SK-N-SH (cell line): ENCODE data around the gene SLF2. TPM values are rescaled to one million over a fixed set of nuclear protein-coding genes. Genes with fewer than 3 reads are reported as not detected.

Experiments
- CTCF ChIA-PET: fragments of 300-600, 350-600 bp; formaldehyde crosslinking; extraction: SDS; loops from one replicate; lab custom pipeline; 2021; lab: Yijun Ruan, JAX
- POLR2A ChIA-PET: fragments of 350-600 bp; sonication (Branson Sonifier 250); formaldehyde crosslinking; extraction: SDS; loops from one replicate; lab custom pipeline; 2020; ENCODE audit warnings: antibody characterized with exemption, inconsistent platforms; lab: Yijun Ruan, JAX
- DNase-seq: peaks from one replicate; pipeline ENCODE4 v3.0.0; 2012
- H2AFZ ChIP-seq: fragments of 200-600 bp; sonication (generic); 2 replicates; pipeline ENCODE4 v1.8.1; 2016; ENCODE audit warnings: antibody characterized with exemption, mild to moderate bottlenecking, low read depth
- H3F3A ChIP-seq: fragments of 200-600 bp; sonication (generic); replicated peaks from 2 replicates; pipeline ENCODE3; 2016; ENCODE audit warnings: antibody characterized with exemption, mild to moderate bottlenecking; ENCODE audit not compliant: insufficient read depth
- H3K27ac ChIP-seq, 2 experiments: fragments of 200-500 bp in 1 of 2; fragments of 200-600 bp in 1 of 2; sonication (Bioruptor generic) in 1 of 2; sonication (generic), shearing (Covaris generic) in 1 of 2; 2 replicates each; pipeline versions ENCODE4 v1.5.1 to v1.6.1; 2014 to 2016; ENCODE audit warnings: low read depth in 2 of 2, inconsistent platforms in 1 of 2, low read length in 1 of 2, mild to moderate bottlenecking in 1 of 2, mixed read lengths in 1 of 2
- H3K27me3 ChIP-seq: fragments of 200-600 bp; sonication (generic), shearing (Covaris generic); 2 replicates; pipeline ENCODE4 v1.6.1; 2016; ENCODE audit warnings: mixed run types; ENCODE audit not compliant: insufficient read depth
- H3K36me3 ChIP-seq, 2 experiments: fragments of 200-500 bp in 1 of 2; fragments of 200-600 bp in 1 of 2; sonication (Bioruptor generic) in 1 of 2; sonication (generic) in 1 of 2; replicated peaks in 1 of 2; 2 replicates each; pipeline versions ENCODE3 to v1.5.1; 2014 to 2016; ENCODE audit warnings: low read length in 1 of 2, mild to moderate bottlenecking in 1 of 2; ENCODE audit not compliant: insufficient read depth in 2 of 2, control insufficient read depth in 1 of 2
- H3K4me1 ChIP-seq, 2 experiments: fragments of 200-500 bp in 1 of 2; fragments of 200-600 bp in 1 of 2; sonication (Bioruptor generic) in 1 of 2; sonication (generic), shearing (Covaris generic) in 1 of 2; 2 replicates each; pipeline versions ENCODE4 v1.5.1 to v1.6.1; 2014 to 2016; ENCODE audit warnings: low read depth in 1 of 2, low read length in 1 of 2, mixed run types in 1 of 2; ENCODE audit not compliant: insufficient read depth in 2 of 2, control insufficient read depth in 1 of 2
- H3K4me2 ChIP-seq: fragments of 200-600 bp; sonication (generic), shearing (Covaris generic); 2 replicates; pipeline ENCODE4 v1.6.1; 2017; ENCODE audit warnings: mixed run types
- H3K4me3 ChIP-seq, 2 experiments: fragments of 200-500 bp in 1 of 2; fragments of 200-600 bp in 1 of 2; sonication (Bioruptor generic) in 1 of 2; sonication (generic), shearing (Covaris generic) in 1 of 2; 2 replicates each; pipeline versions ENCODE4 v1.5.1 to v1.8.1; 2014 to 2016; ENCODE audit warnings: low read depth in 2 of 2, inconsistent platforms in 1 of 2, low read length in 1 of 2, mild to moderate bottlenecking in 1 of 2, mixed read lengths in 1 of 2, moderate library complexity in 1 of 2
- H3K79me2 ChIP-seq: fragments of 200-600 bp; sonication (generic); 2 replicates; pipeline ENCODE4 v1.8.1; 2017; ENCODE audit warnings: mild to moderate bottlenecking; ENCODE audit not compliant: insufficient read depth
- H3K9ac ChIP-seq: fragments of 200-600 bp; sonication (generic); 2 replicates; pipeline ENCODE4 v1.6.1; 2017; ENCODE audit warnings: mixed run types
- H3K9me2 ChIP-seq: fragments of 200-600 bp; sonication (generic); 2 replicates; pipeline ENCODE4 v1.6.1; 2017; ENCODE audit warnings: mixed run types
- H3K9me3 ChIP-seq: fragments of 200-600 bp; sonication (generic); 2 replicates; pipeline ENCODE4 v1.6.1; 2017; ENCODE audit warnings: mixed run types, mild to moderate bottlenecking, moderate library complexity
- H4K20me1 ChIP-seq: fragments of 200-600 bp; sonication (generic); 2 replicates; pipeline ENCODE4 v1.6.1; 2017; ENCODE audit warnings: mild to moderate bottlenecking, mixed run types; ENCODE audit not compliant: insufficient read depth
- ELF1 ChIP-seq: IDR thresholded peaks from 2 replicates; pipeline ENCODE4 v1.4.0; 2012
- EZH2phosphoT487 ChIP-seq: fragments of 200-600 bp; sonication (generic); IDR thresholded peaks from 2 replicates; pipeline ENCODE4 v1.6.1; 2017; ENCODE audit warnings: low read depth, mixed run types, mild to moderate bottlenecking, antibody characterized with exemption, moderate library complexity, borderline replicate concordance
- FOSL2 ChIP-seq: IDR thresholded peaks from 2 replicates; pipeline ENCODE4 v1.4.0; 2012; ENCODE audit warnings: low read depth, mild to moderate bottlenecking, moderate library complexity, borderline replicate concordance
- FOXM1 ChIP-seq: IDR thresholded peaks from 2 replicates; pipeline ENCODE4 v1.4.0; 2012; ENCODE audit warnings: low read depth, mild to moderate bottlenecking
- GABPA ChIP-seq: IDR thresholded peaks from 2 replicates; pipeline ENCODE4 v1.4.0; 2012; ENCODE audit warnings: low read depth, mild to moderate bottlenecking
- IRF3 ChIP-seq: fragments of 150-350 bp; IDR thresholded peaks from 2 replicates; pipeline ENCODE4 v1.6.1; 2016; ENCODE audit warnings: mild to moderate bottlenecking, low read depth, low read length
- MAX ChIP-seq: IDR thresholded peaks from 2 replicates; pipeline ENCODE4 v1.4.0; 2012; ENCODE audit warnings: low read depth
- NFIC ChIP-seq: IDR thresholded peaks from 2 replicates; pipeline ENCODE4 v1.4.0; 2012; ENCODE audit warnings: borderline replicate concordance
- NRF1 ChIP-seq: IDR thresholded peaks from 2 replicates; pipeline ENCODE4 v1.6.1; 2012; ENCODE audit warnings: low read depth, mild to moderate bottlenecking, low read length
- POLR2AphosphoS5 ChIP-seq: IDR thresholded peaks from 2 replicates; pipeline ENCODE4 v1.6.1; 2012; ENCODE audit warnings: low read depth, low read length
- RFX5 ChIP-seq: IDR thresholded peaks from 2 replicates; pipeline ENCODE4 v1.6.1; 2012; ENCODE audit warnings: mild to moderate bottlenecking, improper control_type of control experiment, low read length
- RXRA ChIP-seq: IDR thresholded peaks from 2 replicates; pipeline ENCODE4 v1.4.0; 2012; ENCODE audit warnings: low read depth, mild to moderate bottlenecking, borderline replicate concordance
- SIN3A ChIP-seq: IDR thresholded peaks from 2 replicates; pipeline ENCODE4 v1.6.1; 2012; ENCODE audit warnings: low read depth, mild to moderate bottlenecking, low read length, moderate library complexity, borderline replicate concordance
- TCF12 ChIP-seq: IDR thresholded peaks from 2 replicates; pipeline ENCODE4 v1.4.0; 2012
- TEAD4 ChIP-seq: IDR thresholded peaks from 2 replicates; pipeline ENCODE4 v1.4.0; 2012; ENCODE audit warnings: mild to moderate bottlenecking, borderline replicate concordance; ENCODE audit not compliant: insufficient read depth
- USF1 ChIP-seq: IDR thresholded peaks from 2 replicates; pipeline ENCODE4 v1.4.0; 2012; ENCODE audit warnings: low read depth, borderline replicate concordance
- USF2 ChIP-seq: fragments of 150-350 bp; IDR thresholded peaks from 2 replicates; pipeline ENCODE4 v1.6.1; 2017; ENCODE audit warnings: antibody characterized with exemption, low read length, low read depth, borderline replicate concordance
- polyA plus RNA-seq, 3 experiments: library from polyadenylated mRNA; depleted of rRNA; stranded (reverse); fragments of >200 nt; gene quantifications; 2 replicates each; pipeline ENCODE4 v1.2.3, GENCODE V29; 2012
- TF ChIP-seq, protein P1 (sequence below): IDR thresholded peaks from 2 replicates; pipeline ENCODE4; 2012

The SLF2 gene
- polyA plus RNA-seq, 1 of the 3 experiments (the other 2 are of a cell fraction): 6.3 TPM

DNA sequence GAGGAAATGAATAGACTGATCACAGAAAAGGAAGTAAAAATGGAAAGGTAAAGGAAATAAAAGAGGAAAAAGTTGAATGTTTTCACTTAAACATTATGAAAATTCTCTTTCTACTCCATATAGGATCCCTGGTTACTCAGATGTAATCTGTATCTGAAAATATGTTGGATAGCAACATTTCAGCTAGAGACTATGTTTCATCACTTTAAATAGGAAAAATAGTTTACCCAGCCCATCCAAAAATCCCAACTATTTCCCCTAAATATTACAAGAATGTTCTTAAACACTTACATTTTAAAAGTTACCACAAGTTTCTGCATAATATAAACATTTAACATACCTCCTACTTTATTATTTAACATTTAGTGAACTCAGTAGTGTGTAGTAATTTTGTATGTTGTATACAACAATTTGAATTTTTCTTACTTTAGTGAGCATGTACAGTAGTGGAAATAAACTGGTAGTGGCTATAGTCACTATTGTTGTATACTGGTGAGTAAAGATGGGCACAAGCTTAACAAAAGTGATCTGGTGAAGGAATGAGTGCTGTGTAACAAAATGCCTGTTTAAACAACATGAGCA lies 27.1 kb downstream of the SLF2 start:
- no peaks in the 10 kb centered on the region for H3K9me2 ChIP-seq
- no peak for DNase-seq
- no peaks in the 10 kb centered on the region for H3K4me1 ChIP-seq
- ChIA-PET POLR2A (no interaction called here), CTCF (interaction anchor here (0.8 to 1.0 kb wide), 2 partner anchors 29 to 1070 kb away, joined by 3 read pairs; no protein-coding TSS in a partner anchor)
- H3F3A ChIP-seq: peaks cover 5% of the 10 kb centered on the region
- no peak overlapping the region for H3K4me2 ChIP-seq
- peaks cover 52 to 74% of the 10 kb centered on the region in 2 experiments for H3K36me3 ChIP-seq
- no peak overlapping the region for H2AFZ ChIP-seq
- H3K9me3 ChIP-seq: no peaks in the 10 kb centered on the region
- H3K4me3 ChIP-seq: no peak overlapping the region
- no peaks in the 10 kb centered on the region for H4K20me1 ChIP-seq
- H3K9ac ChIP-seq: no peak overlapping the region
- no peaks in the 10 kb centered on the region; the same call in 1 of the 2 replicates for H3K79me2 ChIP-seq
- TF ChIP-seq RFX5: no peak
- no peak for TF ChIP-seq USF1
- no peak for TF ChIP-seq USF2
- no peak for TF ChIP-seq POLR2AphosphoS5
- no peak for TF ChIP-seq TCF12
- TF ChIP-seq, protein P1, sequence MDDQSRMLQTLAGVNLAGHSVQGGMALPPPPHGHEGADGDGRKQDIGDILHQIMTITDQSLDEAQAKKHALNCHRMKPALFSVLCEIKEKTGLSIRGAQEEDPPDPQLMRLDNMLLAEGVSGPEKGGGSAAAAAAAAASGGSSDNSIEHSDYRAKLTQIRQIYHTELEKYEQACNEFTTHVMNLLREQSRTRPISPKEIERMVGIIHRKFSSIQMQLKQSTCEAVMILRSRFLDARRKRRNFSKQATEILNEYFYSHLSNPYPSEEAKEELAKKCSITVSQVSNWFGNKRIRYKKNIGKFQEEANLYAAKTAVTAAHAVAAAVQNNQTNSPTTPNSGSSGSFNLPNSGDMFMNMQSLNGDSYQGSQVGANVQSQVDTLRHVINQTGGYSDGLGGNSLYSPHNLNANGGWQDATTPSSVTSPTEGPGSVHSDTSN: no peak
- TF ChIP-seq FOXM1: no peak
- TF ChIP-seq NFIC: no peak
- no peak for TF ChIP-seq NRF1
- no peak for TF ChIP-seq MAX
- no peak for TF ChIP-seq EZH2phosphoT487
- no peak for TF ChIP-seq SIN3A
- TF ChIP-seq TEAD4: no peak
- no peak for TF ChIP-seq ELF1
- TF ChIP-seq IRF3: no peak
- TF ChIP-seq GABPA: no peak
- TF ChIP-seq RXRA: no peak
- TF ChIP-seq FOSL2: no peak
- TF ChIP-seq, all 33 proteins: peak for 0
- no peak overlapping the region for H3K27ac ChIP-seq
- no peaks in the 10 kb centered on the region for H3K27me3 ChIP-seq
